ENCODE results near the gene DMD.
"Not testable (repeated sequence)": the region's sequence is repeated elsewhere in the genome, so short reads cannot be mapped to it uniquely, and the experiment has no call there.

Gene DMD

GRCh38 chrX:33211356-33212260, at the start of gene DMD:
DMD (minus strand) TSS chrX:33211549; CDS start chrX:33211312, 237 bp downstream.
- DNase-seq: no peak

- DNase-seq: no peak
Measured at GRCh38 chrX:33252306-33252825, 41.0 kb upstream of the DMD start.

GRCh38 chrX:33218819-33219218, 7.5 kb upstream of the DMD start:
- no peak for DNase-seq

- DNase-seq: no peak
Measured at GRCh38 chrX:33210156-33210555, 1.2 kb downstream of the DMD start.

- no peak for DNase-seq
Measured at GRCh38 chrX:33207056-33207455, 4.3 kb downstream of the DMD start.

GRCh38 chrX:33205321-33205720, 6.0 kb downstream of the DMD start:
- DNase-seq: no peak

- DNase-seq: no peak
Measured at GRCh38 chrX:33204889-33205288, 6.5 kb downstream of the DMD start.

- no peak for DNase-seq
Measured at GRCh38 chrX:33198561-33199279, 12.6 kb downstream of the DMD start.

- no peak for DNase-seq
Measured at GRCh38 chrX:33195698-33196097, 15.7 kb downstream of the DMD start.

GRCh38 chrX:33194876-33195433, 16.4 kb downstream of the DMD start:
- no peak for DNase-seq

- no peak for DNase-seq
Measured at GRCh38 chrX:33194289-33194688, 17.1 kb downstream of the DMD start.

- DNase-seq: no peak
Measured at GRCh38 chrX:33190016-33190415, 21.3 kb downstream of the DMD start.

- DNase-seq: no peak
Measured at GRCh38 chrX:33188881-33189280, 22.5 kb downstream of the DMD start.

GRCh38 chrX:33188286-33188685, 23.1 kb downstream of the DMD start:
- DNase-seq: no peak

- DNase-seq: not testable (repeated sequence)
Measured at GRCh38 chrX:33184803-33185202, 26.5 kb downstream of the DMD start.

GRCh38 chrX:33183361-33183760, 28.0 kb downstream of the DMD start:
- no peak for DNase-seq

- DNase-seq: no peak
Measured at GRCh38 chrX:33178690-33179089, 32.7 kb downstream of the DMD start.

GRCh38 chrX:33178218-33178617, 33.1 kb downstream of the DMD start:
- DNase-seq: no peak

- no peak for DNase-seq
Measured at GRCh38 chrX:33175201-33175600, 36.1 kb downstream of the DMD start.

- no peak for DNase-seq
Measured at GRCh38 chrX:33171041-33171440, 40.3 kb downstream of the DMD start.

- DNase-seq: no peak
Measured at GRCh38 chrX:33161829-33162228, 49.5 kb downstream of the DMD start.

GRCh38 chrX:33160273-33160672, 51.1 kb downstream of the DMD start:
- no peak for DNase-seq

- no peak for DNase-seq
Measured at GRCh38 chrX:33156152-33156726, 55.1 kb downstream of the DMD start.

Data from NCI-H187 (cell line).